ENCODE results near the gene SNN.

SNN gene

DNA sequence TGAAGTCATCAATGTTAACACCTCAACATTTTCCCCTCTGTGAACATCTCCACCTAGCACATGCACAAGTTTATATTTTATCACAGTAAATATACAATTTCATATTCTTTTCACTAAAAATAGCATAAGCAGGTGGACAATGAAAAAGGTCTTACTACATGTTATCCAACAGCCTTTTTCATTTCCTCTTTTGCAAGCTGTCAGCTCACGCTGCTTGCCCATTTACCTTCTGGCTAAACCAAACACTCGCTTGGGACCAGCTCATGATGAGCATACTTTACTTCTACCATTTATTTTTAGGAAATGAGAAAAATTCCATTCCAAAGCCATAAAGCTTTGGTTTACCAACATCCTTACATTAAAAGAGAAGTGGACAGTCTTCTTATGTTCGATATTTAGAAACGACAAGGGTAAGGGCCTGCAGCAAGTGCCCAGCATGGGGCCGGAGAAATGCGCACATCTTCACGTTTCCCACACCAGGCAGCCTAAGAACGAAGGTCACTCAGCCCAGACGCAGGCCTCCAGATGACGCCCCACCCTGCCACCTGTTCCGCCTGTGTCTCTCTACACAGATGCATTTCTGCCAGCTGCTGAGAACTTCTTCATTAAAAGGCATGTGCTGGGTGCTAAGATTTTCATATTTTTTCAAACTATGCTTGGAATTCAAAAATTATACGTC is 13.9 kb downstream of the SNN start:
- DNase-seq = peak; percentile 60

DNA sequence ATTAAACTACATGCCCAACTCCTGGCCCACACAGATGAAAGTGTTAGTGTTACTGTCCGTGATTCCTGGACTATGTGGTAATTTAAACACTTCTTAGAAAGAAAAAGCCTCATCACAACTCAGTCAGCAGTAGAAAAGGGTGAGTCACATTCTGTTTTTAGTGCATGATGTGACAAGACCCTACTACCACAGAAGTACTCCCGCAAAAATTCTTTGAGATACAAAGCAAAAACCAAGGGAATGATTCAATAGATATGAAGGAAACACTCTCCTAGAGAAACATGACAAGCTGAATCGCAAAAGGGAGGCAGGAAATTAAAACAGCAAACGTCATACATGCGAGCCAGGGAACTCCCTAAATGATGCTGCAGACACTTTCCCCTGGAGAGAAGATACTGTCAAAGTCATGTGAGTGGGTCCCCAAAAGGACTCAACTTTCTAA is 14.4 kb downstream of the SNN start:
- DNase-seq = no peak

DNA sequence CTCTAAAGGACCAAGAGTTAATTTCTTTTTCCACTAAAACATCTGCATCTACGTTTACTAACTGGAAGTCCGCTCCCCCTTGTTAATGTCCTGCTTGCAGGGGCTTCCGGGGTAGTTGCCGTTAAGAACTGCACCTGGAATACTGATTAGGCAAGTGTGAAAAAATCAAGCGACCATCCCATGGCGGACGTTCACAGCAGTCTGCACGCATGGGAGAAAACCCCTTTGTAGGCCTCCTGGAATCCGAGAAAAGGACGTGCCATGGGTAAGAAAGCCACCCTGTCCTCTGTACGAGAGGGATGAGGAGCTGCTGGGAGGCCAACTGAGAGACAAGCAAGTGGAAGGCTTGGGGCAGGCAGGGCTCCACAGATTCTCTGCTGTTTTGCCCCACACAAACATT is 14.9 kb downstream of the SNN start:
- no peak for DNase-seq

DNA sequence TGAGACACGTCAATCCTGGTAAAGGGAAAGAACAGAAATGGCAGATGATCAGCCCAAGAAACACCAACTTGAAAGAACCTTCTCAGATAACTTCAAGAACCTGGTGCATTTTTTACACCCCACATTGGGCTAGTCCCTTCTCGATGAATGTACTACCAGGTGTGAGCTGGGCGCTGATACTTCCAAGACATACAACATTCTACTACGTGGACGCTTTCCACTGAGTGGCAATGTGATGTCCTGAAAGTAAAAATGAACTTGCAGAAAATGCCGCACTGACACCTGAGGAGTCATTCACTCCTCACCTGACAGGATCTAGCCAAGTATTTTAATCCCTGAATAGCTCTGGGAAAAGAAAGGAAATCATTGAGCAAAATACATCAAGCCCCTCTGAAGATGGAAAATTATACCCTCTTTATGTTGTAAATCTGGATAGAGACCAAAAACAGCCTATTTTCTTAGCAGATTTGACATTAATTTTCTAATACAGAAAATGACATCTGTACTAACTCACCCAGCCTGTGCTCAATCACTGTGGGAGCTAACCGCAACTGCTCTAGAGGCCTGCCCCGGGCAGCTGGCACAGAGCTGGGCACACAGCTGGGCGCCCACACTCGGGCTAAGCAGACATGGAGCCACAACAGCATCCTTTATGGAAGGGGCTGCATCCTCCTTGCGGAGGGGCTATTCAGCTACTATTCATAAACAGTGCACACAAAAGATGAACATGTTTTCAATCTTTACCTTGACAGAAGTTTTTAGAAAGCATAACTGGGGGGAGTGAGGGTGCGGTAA is 16.2 kb downstream of the SNN start:
- no peak for DNase-seq

DNA sequence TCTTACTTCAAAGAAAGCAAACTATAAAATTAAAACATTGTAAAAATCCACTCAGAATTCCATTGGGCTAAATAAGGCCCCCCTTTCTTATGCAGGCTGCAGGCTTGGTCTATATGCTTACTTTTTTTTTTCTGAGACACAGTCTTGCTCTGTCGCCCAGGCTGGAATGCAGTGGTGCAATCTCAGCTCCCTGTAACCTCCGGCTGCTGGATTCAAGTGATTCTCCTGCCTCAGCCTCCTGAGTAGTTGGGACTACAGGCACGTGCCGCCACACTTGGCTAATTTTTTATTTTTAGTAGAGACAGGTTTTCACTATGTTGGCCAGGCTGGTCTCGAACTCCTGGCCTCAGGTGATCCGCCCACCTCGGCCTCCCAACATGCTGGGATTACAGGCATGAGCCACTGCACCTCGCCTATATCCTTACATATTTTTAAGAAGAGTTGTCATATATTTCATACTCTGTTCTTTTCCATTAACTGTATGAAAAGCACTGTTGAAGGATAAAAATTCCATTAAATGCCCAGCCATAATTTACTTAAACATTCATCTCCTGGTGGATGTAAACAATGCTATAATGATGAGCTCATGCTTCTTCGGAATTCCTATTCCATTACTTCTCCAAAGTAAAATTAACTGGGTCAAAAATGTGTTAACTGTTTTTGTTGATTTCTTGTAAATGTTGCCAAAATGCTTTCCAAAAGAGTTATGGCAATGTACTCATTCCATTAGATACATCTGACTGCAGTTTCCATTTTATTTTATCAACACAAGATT is 17.8 kb downstream of the SNN start:
- no peak for DNase-seq

DNA sequence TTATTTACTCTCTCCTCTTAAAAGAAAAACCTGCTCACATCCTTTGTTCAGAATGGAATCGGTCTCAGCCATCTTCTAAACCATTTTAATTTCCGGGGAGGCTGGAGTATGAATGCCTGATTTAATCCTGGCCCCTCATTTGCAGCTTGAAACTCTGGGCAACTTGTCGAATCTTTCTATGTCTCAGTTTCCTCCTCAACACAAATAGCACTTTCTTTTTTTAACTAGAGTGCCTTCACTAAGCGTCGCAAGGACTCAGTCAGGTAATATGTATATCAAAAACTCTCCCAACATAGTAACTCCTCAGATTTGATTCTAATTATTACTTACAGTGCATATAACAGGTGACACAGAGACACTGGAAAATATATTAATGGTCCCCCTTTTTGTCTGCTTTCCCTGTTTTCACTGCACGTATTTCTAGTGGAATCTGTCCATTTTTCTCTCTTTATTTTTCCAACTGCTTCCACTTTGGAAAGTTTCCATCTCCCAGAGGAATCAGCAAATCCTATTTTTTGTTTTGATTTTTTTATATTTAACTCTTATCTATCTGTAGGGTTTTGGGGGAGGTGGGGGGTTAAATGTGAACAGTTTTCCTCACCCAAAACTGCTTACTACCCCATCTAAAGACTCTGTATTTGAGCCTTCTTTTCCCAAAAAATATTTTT is 18.6 kb downstream of the SNN start:
- DNase-seq = no peak

DNA sequence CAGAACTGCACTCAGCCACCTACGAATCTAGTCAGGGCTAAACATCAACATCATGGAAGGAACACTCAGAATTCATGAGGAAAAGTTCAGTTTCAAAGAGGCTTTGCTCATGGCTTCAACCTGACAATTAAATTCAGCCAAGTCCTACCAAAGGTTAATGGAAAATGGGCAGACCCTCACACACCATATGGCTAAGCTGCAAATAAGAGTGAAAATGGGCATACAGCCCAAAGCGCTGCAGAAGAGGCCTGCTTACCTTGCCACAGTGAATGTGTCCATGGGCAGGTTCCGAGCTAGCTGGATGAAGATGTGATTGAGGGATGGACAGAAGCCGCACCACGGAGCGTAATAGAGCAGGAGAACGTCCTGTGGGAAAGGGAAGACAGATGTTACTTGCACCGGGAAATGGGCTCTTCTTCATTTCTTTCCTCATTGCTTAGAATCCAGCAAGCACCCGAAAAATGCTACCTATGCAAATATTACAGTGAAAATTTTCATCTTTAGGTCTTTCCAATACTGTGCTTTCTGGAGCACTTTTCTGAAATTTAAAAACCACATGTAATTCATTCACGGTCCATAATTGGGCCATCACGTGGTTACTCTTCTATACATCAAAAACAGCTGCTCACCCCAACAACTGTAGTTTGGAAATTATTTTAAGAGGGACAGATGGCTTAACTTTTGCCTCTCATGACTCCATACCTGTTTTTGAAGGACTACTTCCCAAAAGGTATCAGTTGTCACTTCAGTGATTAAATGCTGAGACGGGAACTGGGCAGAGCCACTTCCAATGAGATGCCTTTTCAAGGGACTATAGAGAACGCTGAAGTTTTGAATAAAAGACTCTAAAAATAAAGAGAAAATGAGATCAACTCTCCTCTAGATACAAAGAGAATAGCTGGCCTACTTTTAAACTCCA is 19.6 kb downstream of the SNN start:
- DNase-seq = peak; percentile 84

DNA sequence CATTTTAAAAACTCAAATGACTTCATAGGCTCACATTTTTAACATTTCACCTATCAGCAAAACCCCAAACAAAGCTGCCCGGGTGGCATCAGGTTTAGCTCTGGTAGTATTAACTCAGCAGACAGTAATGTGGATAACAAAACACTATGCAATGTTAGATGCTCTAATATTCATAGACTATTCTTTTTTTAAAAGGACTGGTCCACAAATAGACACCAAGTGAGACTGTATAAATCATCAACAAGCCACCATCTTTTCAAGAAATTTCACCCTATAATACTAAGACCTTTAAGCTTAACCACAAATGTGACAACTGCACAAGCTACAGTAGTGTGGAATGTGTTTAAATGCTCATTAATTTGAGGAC is 20.2 kb downstream of the SNN start:
- no peak for DNase-seq

DNA sequence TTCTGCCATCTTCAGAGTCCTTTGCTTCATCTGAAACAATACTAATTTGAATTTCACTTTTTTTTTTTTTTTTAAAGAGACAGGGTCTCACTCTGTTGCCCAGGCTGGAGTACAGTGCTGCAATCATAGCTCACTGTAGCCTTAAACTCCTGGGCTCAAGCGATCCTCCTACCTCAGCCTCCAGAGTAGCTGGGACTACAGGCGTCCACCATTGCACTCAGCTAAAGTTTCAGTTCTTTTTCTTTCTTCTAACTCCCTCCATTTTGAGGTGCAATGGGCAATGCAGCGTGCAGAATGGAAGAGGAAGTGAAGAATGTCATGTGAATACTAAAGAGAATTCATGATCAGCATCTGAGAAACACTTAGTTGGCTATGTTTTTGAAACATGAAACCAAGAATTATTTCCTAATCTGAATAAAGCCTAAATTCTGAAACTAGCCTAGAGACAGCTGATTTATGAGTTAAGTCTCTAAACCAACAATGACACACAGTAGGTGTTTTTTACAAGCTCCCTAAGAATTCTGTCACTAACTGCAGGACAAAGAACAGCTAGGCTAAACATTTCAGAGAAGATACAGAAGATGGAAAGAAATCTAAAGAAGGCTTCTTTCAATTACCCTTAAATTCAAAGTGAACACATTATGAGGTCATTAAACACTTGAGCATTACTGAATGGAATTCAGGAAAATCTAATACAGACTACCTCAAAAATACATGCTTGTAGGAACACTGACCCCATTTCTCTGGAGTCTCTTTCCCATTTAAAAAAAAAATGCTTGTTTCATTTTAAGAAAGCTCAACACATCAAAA is 21.0 kb downstream of the SNN start:
- no peak for DNase-seq

DNA sequence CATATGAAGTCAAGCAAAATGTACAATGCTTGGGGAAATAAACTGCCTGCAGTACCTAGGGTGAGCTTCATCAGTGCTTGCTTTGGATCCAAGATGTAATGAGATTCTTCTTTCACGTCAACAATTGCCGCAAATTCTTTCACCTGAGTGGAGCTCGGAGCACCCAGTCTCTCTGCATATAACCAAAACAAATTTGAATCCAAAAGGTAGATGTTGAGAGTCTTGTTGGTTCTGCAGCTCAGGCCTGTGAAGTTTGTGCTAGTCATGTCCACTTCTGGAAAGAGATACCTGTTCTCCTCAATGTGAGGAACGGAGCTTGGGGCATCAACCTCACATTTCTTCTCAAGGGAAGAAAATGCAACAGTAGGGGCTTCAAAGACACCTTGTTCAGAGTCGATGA is 23.0 kb downstream of the SNN start:
- DNase-seq = no peak

DNA sequence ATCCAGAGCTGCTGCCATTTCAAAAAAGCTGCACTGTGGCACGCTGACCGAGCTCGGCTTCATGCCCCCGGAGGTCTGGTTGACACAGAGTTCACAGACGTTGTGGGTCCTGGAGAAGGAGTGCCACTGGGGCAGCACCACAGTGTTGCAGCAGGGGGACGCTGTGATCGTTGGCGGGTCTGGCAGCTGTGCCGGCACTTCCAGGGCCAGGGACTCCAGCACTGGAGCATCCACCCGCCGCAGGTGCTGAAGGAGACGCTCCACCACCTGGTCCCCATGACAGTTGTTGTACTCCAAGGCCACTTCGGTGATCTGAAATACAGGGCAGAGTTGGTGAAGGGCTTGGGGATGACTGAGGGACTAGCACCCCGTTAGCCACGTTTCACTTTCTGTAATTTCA is 23.5 kb downstream of the SNN start:
- no peak for DNase-seq

DNA sequence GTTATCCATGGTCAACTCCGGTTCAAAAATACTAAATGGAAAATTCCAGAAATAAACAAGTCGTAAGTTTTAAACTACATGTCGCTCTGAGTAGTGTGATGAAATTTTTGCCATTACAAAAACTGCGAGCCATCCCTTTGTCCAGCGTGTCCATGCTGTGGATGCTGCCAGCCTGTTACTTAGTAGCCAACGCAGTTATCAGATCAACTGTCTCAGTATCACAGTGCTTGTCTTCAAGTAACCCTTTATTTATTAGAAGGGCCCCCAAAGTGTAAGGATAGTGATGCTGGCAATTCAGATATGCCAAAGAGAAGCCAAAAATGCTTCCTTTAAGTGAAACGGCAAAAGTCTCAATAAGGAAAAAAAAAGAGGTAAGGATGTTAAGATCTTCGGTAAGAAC is 23.9 kb downstream of the SNN start:
- no peak for DNase-seq

DNA sequence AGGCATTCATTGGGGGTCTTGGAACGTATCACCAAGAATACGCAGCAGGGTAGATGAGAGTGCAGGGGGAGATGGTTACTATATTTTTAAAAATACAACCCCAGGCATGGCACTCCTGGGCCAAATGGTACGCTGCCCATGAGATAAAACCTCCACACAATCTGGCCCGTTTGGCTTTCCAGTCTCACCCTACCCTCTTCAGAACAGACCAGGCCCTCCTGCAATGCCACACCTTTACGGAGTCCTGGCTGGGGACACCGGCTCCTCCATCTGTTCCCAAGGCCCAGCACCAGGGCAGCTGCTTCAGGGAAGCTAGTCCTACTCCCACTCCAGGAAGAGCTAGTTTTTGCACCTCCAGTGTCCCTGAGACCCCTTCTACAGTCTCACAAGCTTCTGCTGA is 24.4 kb downstream of the SNN start:
- peak; percentile 49 for DNase-seq

DNA sequence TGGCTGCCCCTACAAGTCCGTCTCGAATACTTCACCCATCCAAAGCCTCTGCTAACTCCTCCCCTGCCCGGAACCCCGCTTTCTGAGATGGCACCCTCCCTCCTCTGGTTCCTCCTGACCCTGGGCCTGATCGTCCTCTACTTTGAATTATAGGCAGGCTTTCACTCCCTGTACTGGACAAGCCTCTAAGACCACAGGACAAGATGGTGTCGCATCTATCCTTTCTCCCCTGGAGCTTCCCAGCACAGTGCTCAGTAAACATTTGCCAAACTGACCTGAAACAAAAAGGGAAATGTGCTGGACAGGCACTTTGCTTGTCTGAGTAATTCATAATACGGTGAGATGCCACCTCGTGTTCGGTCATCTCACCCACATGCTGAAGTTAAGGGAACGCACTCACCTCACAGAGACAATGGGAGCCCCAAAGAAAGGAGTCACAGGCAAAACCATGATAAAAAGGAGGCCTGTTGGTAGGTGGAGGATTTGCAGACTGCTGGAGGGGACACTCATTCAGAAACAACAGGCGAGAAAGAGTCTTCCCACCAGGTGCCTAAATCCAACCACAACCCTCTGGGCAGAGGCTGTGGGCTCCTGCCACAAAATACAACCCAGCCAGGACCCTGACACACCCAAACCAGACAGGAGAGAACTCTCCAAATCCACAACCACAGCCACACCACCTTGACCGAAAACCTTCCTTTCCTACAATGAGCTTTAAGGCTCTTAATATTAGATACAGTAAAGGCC is 28.2 kb downstream of the SNN start:
- no peak for DNase-seq

DNA sequence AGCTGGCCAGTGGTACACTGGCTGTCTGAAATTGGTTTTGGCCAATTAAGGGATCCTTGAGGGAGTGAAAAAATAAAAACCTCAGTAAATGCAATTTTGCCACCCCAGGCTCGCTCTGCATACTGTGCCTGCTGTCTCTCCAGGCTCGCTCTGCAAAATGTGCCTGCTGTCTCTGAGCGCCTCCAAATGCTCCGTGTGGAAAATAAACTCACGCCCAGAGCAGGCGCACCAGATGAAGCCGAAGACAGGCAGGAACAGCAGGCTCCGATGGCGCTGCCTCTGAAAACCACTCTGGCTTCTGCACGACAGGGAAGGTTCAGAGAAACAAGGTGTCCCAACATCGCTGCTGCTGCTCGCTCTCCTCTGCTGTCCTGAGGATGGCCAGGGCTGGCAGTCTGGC is 29.1 kb downstream of the SNN start:
- no peak for DNase-seq

DNA sequence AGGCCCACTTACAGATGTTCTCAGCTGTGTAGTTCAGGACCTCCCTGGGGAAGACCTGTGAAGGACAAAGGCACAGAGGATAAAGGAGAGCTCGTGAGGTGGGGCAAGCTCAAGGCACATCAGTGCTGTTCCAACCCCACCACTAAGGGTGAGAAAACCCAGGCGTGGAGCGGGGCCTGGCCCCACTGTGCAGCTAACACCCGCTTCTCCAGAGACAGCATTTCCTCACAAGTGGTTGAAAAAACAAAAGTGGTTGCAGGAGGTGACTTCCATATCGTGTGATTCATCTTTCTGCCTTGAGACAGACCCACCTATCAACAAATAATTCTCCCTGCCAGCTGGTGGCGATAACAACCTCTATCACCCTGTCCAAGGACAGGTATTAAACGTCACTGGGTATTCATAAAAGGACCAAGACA is 30.0 kb downstream of the SNN start:
- DNase-seq = no peak

DNA sequence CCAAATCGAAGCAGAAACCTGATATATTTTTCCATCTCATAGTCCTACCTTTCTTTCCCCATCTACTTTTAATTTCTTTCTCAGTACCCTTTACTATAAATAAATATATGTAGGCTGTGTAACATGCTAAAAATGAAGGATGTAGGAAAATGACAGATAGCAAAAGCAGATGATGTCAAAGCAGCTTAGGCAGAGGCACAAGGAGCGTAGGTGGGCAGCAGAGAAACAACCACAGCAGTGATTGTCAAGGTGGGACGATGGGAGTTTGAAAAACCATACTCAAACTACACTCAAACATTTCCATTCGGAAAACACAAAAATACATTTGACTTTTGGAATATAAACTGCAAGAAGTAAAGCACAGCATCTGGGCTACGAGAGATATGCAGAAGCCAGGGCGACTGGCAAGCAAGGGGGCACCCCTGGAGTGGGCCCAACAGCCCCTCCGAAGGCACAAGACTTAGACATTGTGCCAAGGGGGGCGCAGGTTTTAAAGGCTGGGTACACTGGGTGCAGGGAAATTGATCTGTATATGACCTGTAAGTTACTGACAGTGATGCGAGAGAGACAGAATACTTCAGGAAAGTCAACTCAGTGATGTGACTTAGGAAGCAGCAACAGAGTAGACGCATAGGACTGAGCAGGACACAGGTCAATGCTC is 31.1 kb downstream of the SNN start:
- no peak for DNase-seq

DNA sequence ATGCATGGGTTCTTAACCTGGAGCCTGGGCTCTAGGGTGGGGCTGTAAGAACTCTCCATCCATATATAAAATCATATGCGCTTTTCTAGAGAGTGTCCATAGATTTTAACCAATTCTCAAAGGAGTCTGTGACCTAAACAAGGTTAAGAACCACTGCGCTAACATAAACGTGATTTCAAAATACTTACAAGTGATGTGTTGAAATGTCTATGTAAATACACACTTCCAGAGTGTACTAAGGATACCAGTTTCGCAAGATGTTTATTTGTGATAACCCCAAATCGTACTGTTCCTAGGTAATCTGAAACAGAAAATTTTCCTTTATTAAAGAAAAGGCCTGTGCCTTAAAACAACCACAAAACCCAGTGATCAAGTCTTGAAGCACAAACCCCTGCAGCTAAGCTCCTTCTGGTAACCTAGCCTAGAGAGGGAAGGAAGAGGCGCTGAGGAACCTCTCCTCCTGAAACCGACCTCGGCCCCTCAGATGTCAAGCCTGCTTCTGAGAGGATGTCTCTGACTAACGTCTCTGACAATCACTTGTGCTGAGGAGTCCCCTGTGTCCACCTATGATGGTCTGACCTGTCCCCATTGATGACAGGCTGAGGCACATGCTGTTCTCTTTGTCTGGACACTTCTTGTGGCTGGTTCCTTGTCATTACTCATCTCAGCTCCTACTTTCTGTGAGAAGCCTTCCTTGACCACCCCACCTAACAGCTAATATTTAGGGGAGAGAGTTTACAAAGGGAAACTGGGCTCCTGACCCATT is 32.2 kb downstream of the SNN start:
- DNase-seq = no peak

Data from NCI-H524 treated with DMSO at 0.1 percent for 48 hours (cell line).